HG02943 (cell line): ENCODE measurements around the gene NME4.
"Not testable (repeated sequence)": the region's sequence is repeated elsewhere in the genome, so short reads cannot be mapped to it uniquely, and the experiment has no call there.

Experiments
- ATAC-seq: cut with Tn5 transposase; IDR thresholded peaks from one replicate; pipeline ENCODE4 v1.9.1; 2021; ENCODE audit warnings: mild to moderate bottlenecking, low read depth, moderate library complexity; ENCODE audit not compliant: unreplicated experiment

NME4 gene

GRCh38 chr16:396199-396598 is 800 bp upstream of the NME4 start:
- no peak for ATAC-seq

DNA sequence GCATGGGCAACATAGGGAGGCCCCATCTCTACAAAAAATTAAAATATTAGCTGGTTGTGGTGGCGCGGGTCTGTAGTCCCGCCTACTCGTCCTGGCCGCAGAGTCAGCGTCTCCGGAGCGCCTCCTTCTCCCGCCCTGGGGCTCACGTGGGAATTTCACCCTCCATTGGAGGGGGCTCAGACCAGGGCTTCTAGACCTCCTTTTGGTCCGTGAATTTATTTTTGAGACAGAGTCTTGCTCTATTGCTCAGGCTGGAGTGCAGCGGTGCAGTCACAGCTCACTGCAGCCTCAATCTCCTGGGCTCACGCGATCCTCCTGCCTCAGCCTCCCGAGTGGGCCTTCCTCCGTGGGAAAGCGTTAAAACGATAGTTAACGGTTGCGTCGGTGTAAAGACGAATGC is 394 bp upstream of the NME4 start:
- no peak for ATAC-seq

GRCh38 chr16:397736-398332 is 835 bp downstream of the NME4 start:
- ATAC-seq: no peak

- ATAC-seq: no peak
These were observed 1.8 kb downstream of the NME4 start for GRCh38 chr16:398561-399339.

GRCh38 chr16:399340-400019 is 2.5 kb downstream of the NME4 start:
- ATAC-seq: no peak

GRCh38 chr16:400061-400591 is 3.1 kb downstream of the NME4 start:
- no peak for ATAC-seq

DNA sequence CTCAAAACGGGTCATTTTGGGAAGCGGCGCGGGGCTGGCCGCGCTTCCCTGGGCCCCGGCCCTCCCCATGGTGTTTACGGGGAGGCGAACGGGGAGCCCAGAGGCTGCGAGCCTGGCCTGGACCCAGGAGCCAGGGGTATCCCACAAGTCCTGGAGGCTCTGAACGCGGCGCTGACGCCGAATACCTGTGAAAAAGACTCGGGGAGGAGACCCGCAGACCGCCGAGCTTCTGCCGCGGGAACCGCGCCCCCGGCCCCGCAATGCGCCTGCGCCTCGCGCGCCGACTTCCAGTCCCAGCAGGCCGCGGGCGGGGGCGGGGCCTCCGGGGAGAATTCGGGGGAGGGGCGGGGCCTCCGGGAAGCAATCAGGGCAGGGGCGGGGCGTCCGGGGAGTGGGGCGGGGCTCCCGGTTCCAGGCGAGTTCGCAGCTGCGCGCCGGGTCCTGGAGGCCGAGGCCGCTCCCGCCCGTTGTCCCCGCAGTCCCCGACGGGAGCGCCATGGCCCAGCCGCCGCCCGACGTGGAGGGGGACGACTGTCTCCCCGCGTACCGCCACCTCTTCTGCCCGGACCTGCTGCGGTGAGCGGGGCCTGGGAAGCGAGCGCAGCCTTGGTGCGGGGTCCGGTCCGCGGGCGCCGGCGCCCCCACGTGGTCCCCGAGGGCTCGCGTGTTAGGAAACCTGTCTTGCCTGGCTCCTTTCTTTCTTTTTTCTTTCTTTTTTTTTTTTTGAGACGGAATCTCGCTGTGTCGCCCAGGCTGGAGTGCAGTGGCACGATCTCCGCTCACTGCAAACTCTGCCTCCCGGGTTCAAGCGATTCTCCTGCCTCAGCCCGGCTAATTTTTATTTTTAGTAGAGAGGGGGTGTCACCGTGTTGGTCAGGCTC is 4.7 kb downstream of the NME4 start, which contains the start of gene DECR2:
TSS of gene DECR2 (plus strand) at position 418 of the 881 bp plus-strand sequence. CDS start at position 497, 79 bp downstream.
- ATAC-seq: peak; percentile 50

DNA sequence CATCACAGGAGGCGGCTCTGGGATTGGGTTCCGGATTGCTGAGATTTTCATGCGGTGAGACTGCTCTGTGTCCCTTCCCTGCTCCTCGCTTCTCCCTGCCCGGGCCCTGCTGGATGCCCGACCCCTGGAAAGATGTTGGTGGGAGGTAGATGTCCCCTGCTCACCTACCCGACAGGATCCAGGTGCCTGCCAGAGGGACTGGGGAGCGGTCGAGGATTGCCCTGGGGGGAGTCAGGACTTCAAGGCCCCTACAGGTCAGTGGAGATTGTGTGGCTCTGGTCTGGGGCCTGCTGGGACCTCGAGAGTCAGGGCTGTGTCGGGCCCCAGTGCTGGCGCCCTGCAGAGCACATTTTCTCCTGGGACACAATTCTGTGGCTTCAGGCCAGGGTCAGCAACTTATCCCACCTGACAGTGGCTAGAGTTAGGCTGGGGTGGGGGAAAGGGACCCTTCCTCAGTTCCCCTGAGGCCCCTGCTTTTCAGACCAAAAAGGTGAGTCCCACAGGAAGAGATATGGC is 8.0 kb downstream of the NME4 start:
- no peak for ATAC-seq

GRCh38 chr16:405548-406506 is 8.8 kb downstream of the NME4 start:
- no peak for ATAC-seq

- no peak for ATAC-seq
These were observed 10.3 kb downstream of the NME4 start for GRCh38 chr16:407253-407652.

GRCh38 chr16:410516-411178 is 13.6 kb downstream of the NME4 start:
- no peak for ATAC-seq

DNA sequence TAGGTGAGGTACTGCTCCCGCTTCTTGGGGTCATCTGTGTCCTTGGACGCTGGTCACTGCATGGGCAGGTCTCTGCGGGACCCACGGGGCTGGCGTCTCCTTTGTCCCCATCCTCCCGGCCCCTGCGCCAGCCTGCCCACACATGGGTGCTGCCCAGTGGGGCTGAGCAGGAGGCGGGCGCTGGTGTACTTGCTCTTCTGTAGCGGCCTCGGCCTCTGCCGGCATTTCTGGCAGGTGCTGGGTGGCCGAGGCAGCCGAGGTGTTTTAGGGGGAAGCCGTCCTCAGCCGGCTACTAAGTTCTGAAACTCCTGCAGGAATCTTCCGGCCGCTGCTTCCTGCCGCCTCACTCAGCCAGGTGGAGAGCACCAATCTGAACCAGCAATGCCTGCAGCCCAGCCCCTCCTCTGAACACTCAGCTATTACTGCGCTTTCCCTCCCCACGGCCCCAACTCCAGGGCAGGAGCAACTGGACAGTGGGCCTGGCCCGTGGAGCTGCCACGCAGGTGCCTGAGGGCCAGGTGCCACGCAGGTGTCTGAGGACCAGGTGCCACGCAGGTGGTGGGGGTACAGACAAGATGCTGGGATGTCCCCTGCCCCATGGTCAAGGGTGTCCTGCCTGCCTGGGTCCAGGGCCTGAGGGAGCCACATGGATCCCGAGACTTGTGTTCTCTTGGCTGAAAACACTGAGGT is 14.7 kb downstream of the NME4 start:
- no peak for ATAC-seq

DNA sequence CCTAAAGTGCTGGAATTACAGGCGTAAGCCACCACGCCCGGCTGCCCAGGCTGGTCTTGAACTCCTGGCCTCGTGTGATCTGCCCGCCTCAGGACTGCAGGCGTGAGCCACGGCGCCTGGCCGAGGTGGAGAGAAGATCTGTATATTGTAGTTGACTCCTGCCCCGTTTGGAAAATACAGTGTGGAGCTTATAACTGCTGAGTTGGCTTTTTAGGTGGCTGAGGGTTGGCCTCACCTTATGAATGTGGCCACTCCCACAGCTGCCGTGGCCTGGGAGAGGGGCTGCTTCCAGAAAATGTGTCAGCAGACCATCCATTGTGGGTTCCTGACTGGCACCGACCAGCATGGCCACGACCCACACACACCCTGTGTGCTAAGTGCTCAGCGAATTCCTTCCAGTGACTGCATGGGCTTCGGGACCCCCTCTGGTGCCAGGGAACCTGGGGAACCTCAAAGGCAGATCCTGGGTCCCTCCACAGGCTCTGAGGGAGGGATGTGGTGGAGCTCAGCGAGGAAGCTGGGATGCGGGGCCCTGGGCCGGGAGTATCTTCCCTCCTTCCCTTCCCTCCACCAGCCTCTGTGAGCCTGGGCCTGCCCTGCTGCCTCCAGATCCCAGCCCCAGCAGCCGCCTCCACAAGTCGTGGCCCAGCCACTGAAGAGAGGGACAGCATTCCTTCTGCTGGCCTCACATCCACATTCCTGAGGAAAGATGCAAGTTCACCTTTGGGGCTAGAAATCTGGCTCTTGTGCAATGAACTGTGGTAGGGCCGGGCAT is 17.6 kb downstream of the NME4 start:
- no peak for ATAC-seq

DNA sequence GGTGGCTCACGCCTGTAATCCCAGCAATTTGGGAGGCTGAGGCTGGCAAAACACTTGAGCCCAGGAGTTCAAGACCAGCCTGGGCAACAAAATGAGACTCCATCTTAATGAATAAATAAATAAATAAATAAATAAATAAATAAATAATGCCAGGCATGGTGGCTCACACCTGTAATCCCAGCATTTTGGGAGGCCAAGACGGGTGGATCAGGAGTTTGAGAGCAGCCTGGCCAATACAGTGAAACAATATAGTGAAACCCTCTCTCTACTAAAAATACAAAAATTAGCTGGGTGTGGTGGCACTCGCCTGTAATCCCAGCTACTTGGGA is 18.1 kb downstream of the NME4 start:
- ATAC-seq: not testable (repeated sequence)

DNA sequence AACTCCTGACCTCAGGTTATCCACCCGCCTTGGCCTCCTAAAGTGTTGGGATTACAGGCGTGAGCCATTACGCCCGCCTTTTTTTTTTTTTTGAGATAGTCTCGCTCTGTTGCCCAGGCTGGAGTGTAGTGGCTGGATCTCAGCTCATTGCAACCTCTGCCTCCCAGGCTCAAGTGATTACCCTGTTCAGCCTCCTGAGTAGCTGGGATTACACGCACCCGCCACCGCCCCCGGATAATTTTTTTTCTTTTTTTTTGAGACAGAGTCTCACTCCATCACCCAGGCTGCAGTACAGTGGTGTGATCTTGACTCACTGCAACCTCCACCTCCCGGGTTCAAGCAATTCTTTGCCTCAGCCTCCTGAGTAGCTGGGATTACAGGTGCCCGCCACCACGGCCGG is 25.2 kb downstream of the NME4 start:
- not testable (repeated sequence) for ATAC-seq

GRCh38 chr16:424033-424622 is 27.1 kb downstream of the NME4 start:
- no peak for ATAC-seq

- ATAC-seq: no peak
These were observed 27.7 kb downstream of the NME4 start for GRCh38 chr16:424623-425081.
